ENCODE measurements around the gene LSMEM2. TPM values are rescaled to one million over a fixed set of nuclear protein-coding genes. Genes with fewer than 3 reads are reported as not detected.

LSMEM2 gene
- total RNA-seq, 1 donor from 2014 or later = not detected

DNA sequence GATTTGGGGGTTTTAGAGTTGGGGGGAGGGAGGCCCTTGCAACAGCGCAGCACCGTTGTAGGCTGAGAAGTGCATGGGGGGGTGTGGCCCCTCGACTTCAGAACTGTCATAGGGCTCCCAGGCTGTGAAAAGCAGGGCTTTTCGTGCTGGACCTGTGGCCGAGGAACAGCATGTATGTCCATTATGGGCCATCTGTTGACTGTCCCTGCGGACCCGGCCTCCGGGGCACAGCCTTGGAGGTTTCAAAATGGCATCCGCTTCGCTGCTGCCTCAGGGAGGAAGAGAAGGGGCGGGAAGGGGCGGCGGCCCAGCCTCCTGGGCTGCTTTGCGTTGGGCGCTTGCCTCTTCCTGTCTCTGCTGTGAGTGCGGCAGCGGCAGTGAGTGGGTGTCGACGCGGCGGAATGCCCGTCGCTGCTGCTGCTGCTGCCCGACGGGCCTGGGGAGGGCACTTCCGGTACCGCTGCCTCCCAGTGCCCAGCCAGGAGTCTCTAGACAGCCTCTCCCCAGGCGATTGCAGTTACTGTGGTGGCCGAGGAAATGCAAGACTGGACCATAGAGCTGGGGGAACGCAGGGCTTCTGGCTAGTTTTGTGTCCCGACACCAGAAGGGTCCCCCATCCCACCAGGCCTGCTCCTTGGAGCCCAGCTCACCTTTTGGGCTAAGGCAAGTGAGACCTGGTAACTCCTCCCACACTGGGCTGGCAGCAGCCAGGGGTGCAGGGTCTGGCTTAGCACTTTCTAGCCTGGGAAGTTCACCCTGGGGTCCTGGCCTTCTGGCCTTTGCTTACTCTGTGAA lies 40.9 kb upstream of the LSMEM2 start:
- peak overlapping the region; percentile 88 for H3K4me3 ChIP-seq
- H3K4me1 ChIP-seq = peaks cover 60% of the 10 kb centered on the region
- no peaks in the 10 kb centered on the region for H3K9me3 ChIP-seq
- TF ChIP-seq, protein P1, sequence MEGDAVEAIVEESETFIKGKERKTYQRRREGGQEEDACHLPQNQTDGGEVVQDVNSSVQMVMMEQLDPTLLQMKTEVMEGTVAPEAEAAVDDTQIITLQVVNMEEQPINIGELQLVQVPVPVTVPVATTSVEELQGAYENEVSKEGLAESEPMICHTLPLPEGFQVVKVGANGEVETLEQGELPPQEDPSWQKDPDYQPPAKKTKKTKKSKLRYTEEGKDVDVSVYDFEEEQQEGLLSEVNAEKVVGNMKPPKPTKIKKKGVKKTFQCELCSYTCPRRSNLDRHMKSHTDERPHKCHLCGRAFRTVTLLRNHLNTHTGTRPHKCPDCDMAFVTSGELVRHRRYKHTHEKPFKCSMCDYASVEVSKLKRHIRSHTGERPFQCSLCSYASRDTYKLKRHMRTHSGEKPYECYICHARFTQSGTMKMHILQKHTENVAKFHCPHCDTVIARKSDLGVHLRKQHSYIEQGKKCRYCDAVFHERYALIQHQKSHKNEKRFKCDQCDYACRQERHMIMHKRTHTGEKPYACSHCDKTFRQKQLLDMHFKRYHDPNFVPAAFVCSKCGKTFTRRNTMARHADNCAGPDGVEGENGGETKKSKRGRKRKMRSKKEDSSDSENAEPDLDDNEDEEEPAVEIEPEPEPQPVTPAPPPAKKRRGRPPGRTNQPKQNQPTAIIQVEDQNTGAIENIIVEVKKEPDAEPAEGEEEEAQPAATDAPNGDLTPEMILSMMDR (IDR thresholded peaks at IDR 0.05) = no peak
- intact Hi-C loops (cut with DNase I) = no loop called here
- H3K27ac ChIP-seq = peak overlapping the region; percentile 86
- DNase-seq = peak; percentile 95
- H3K27me3 ChIP-seq = no peaks in the 10 kb centered on the region
- peaks cover 17% of the 10 kb centered on the region for H3K36me3 ChIP-seq
- peak; percentile 65 for ATAC-seq

DNA sequence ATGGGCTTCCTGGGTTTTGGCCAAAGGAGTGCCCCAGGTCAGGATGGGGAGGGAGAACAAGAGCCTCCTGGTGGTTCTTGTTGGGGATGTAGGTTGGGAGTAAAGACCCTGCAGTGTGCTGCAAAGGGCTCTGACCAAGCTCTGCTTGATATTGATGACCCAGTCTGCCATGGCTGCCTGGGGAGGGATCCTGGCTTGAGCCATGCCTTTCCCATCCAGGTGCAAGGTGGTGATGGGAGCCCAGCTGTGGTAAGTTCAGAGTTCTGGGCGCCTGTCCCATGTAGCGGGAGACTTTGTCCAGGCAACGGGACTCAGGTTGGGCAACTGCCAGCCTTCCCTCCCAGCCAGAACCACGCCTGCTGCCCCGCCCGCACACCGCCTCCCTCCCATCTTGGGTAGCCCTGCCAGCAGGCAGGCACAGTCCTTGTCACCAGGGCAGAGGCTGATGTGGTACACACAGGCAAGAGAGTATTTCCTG lies 40.3 kb upstream of the LSMEM2 start:
- ATAC-seq = peak; percentile 37
- Histone ChIP-seq H3K4me3 (peak overlapping the region; percentile 88), H3K9me3 (no peaks in the 10 kb centered on the region), H3K27me3 (no peaks in the 10 kb centered on the region), H3K36me3 (peaks cover 17% of the 10 kb centered on the region), H3K4me1 (peaks cover 66% of the 10 kb centered on the region), H3K27ac (peak overlapping the region; percentile 86)
- intact Hi-C loops (cut with DNase I) = no loop called here
- DNase-seq = peak; percentile 94
- TF ChIP-seq, protein P1 (IDR thresholded peaks at IDR 0.05) = no peak

DNA sequence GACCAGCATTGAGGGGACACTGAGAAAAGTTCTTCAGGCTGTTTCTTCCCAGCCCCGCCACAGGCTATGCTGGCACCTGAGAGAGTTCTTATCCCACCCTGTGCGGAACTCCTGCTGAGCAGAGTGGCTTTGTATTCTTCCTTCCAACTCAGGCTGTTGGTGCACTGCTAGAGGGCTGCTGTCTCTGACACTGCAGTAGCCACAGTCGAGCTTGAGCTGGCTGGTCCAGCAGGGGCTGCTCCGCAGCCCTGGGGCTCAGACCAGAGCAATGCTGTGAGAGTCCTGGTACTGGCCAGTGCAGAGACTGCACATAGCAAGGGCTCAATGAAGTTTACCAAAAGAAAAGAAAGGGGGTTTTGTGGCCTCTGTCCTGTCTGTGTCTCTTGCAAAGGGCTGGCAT lies 39.2 kb upstream of the LSMEM2 start:
- ATAC-seq (no peak), DNase-seq (no peak)
- Histone ChIP-seq H3K27me3 (no peaks in the 10 kb centered on the region), H3K9me3 (no peaks in the 10 kb centered on the region), H3K27ac (peak overlapping the region; percentile 85), H3K4me3 (no peak overlapping the region), H3K36me3 (peaks cover 22% of the 10 kb centered on the region), H3K4me1 (peaks cover 73% of the 10 kb centered on the region)
- TF ChIP-seq, protein P1 (IDR thresholded peaks at IDR 0.05) = no peak
- intact Hi-C loops (cut with DNase I) = no loop called here

DNA sequence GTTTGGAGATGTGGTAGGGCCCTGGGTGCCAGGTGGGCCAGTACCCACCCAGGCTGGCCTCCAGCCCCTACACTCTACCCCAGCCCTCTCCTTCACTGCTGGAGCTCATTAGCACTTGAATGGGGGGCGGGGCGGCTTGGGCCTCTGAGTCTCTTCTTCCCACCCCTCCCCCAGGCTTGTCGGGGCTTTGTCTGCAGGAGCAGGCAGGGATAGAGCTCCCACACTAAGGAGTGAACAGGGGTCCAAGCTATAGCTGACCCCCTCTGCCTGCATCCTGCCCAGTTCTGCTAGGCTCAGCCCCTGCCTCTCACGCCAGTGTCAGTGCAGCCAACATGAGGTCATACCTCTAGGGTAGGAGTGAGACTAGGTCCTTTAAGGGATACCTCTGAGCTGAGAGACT lies 37.7 kb upstream of the LSMEM2 start:
- TF ChIP-seq, protein P1 (IDR thresholded peaks at IDR 0.05) = no peak
- no peak for ATAC-seq
- Histone ChIP-seq H3K27me3 (no peaks in the 10 kb centered on the region), H3K9me3 (no peaks in the 10 kb centered on the region), H3K27ac (peak overlapping the region; percentile 85), H3K4me1 (peaks cover 80% of the 10 kb centered on the region), H3K4me3 (no peak overlapping the region), H3K36me3 (peaks cover 22% of the 10 kb centered on the region)
- DNase-seq = no peak
- intact Hi-C loops (cut with DNase I) = no loop called here

DNA sequence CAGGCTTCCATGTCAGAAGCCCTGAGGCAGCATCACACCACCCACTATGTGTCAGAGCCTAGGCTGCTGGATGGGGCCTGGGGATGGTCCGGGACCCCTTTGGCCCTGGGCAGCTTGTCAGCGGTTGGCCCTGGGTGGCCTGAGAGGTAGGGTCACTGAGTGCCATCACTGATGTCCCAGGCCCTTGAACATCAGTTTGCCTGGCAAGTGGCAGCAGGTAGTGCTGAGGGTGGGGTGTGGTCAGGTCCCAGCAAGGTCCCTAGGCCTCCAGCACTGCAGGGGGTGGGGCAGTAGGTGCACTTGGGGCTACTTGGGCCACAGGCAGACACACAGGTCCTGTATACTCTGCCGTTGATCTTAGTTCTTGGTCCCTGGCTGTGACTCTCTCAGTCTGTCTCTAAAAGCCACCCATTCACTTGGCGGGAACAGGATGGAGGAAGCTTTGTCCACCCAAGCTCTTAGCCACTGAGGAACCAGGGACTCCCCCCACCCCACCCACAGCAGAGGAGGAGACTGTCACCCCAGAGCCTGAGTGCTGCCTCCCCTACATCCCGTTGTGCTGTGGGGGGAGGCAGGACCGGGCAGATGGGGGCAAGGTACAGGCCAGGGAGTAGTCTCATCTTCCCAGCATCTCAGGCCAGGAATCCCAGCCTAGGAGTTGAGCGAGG lies 37.0 kb upstream of the LSMEM2 start:
- Histone ChIP-seq H3K36me3 (peaks cover 22% of the 10 kb centered on the region), H3K9me3 (no peaks in the 10 kb centered on the region), H3K27me3 (no peaks in the 10 kb centered on the region), H3K27ac (peak overlapping the region; percentile 85), H3K4me1 (peaks cover 87% of the 10 kb centered on the region), H3K4me3 (peak overlapping the region; percentile 8)
- intact Hi-C loops (cut with DNase I) = no loop called here
- TF ChIP-seq, protein P1 (IDR thresholded peaks at IDR 0.05) = no peak
- DNase-seq (no peak), ATAC-seq (no peak)
